ENCODE results near the gene VAV1.
A peak's percentile ranks its signal among the peaks of the same experiment; 100 is the strongest.
"Not testable (repeated sequence)": the region's sequence is repeated elsewhere in the genome, so short reads cannot be mapped to it uniquely, and the experiment has no call there.

Gene VAV1

GRCh38 chr19:6797646-6798045 is 25.1 kb downstream of the VAV1 start (continued):
- TF ChIP-seq MYNN (tag by site-specific recombination; IDR thresholded peaks at IDR 0.05; ENCODE audit: borderline replicate concordance) (no peak), ZNF391 (tag by site-specific recombination; IDR thresholded peaks at IDR 0.05; ENCODE audit: borderline replicate concordance, low read depth) (no peak), ZNF138 (tag by site-specific recombination; IDR thresholded peaks at IDR 0.05; ENCODE audit: borderline replicate concordance) (no peak)

GRCh38 chr19:6800160-6800790 is 27.8 kb downstream of the VAV1 start:
- not testable (repeated sequence) for H3K36me3 ChIP-seq (ENCODE audit: control insufficient read depth in 2 of 2, insufficient read depth in 1 of 2, low read length in 2 of 2); H3K4me1 ChIP-seq (ENCODE audit: control insufficient read depth, insufficient read depth, low read length); H3K9me3 ChIP-seq (ENCODE audit: control insufficient read depth, insufficient read depth, low read depth, low read length); H3K4me3 ChIP-seq (ENCODE audit: low read depth, low read length); H3K27ac ChIP-seq (ENCODE audit: extremely low read depth, low read depth, low read length)
- ChIA-PET CTCF (interaction anchor here (1.2 kb wide), 1 partner anchor 62 kb away, joined by 4 read pairs; no protein-coding TSS in a partner anchor), POLR2A (interaction anchor here (0.6 kb wide), 1 partner anchor 19 kb away, joined by 3 read pairs; no protein-coding TSS in a partner anchor)

- no peak for TF ChIP-seq BCL11A (tag by site-specific recombination; IDR thresholded peaks at IDR 0.05; ENCODE audit: low read depth)
- no peak for TF ChIP-seq ELK4 (IDR thresholded peaks at IDR 0.05; ENCODE audit: borderline replicate concordance, low read depth, low read length)
- no peak for TF ChIP-seq ZNF248 (tag by site-specific recombination; IDR thresholded peaks at IDR 0.05)
- TF ChIP-seq KLF17 (tag by site-specific recombination; IDR thresholded peaks at IDR 0.05) = no peak
- no peak for TF ChIP-seq ZNF624 (tag by site-specific recombination; IDR thresholded peaks at IDR 0.05)
- no peak overlapping the region; the same call in 1 of the 2 replicates for H3K27ac ChIP-seq (ENCODE audit: extremely low read depth, low read depth, low read length)
- POLR2A ChIA-PET = no interaction called here
- 0 out of 2 replicates have a peak, but pooled peaks cover 2% of the 10 kb centered on the region for H3K4me1 ChIP-seq (ENCODE audit: control insufficient read depth, insufficient read depth, low read length)
- CTCF ChIA-PET = interaction anchor here (0.7 to 1.2 kb wide), 3 partner anchors 10 to 63 kb away, joined by 3 to 4 read pairs (median 4); no protein-coding TSS in a partner anchor
- H3K9me3 ChIP-seq (ENCODE audit: control insufficient read depth, insufficient read depth, low read depth, low read length) = no peaks in the 10 kb centered on the region
- H3K36me3 ChIP-seq (ENCODE audit: control insufficient read depth in 2 of 2, insufficient read depth in 1 of 2, low read length in 2 of 2) = no peaks in the 10 kb centered on the region
- peak overlapping the region; percentile 36 for H3K4me3 ChIP-seq (ENCODE audit: low read depth, low read length)
These were observed 28.5 kb downstream of the VAV1 start for GRCh38 chr19:6800991-6801484.

GRCh38 chr19:6801485-6802086 is 29.1 kb downstream of the VAV1 start:
- peak overlapping the region; percentile 36 for H3K4me3 ChIP-seq (ENCODE audit: low read depth, low read length)
- H3K9me3 ChIP-seq (ENCODE audit: control insufficient read depth, insufficient read depth, low read depth, low read length) = no peaks in the 10 kb centered on the region
- H3K4me1 ChIP-seq (ENCODE audit: control insufficient read depth, insufficient read depth, low read length) = 0 out of 2 replicates have a peak, but pooled peaks cover 2% of the 10 kb centered on the region
- no peak overlapping the region; the same call in 1 of the 2 replicates for H3K27ac ChIP-seq (ENCODE audit: extremely low read depth, low read depth, low read length)
- CTCF ChIA-PET = interaction anchor here (0.7 to 1.2 kb wide), 3 partner anchors 10 to 64 kb away, joined by 3 to 4 read pairs (median 4); no protein-coding TSS in a partner anchor
- POLR2A ChIA-PET = no interaction called here
- H3K36me3 ChIP-seq (ENCODE audit: control insufficient read depth in 2 of 2, insufficient read depth in 1 of 2, low read length in 2 of 2) = no peaks in the 10 kb centered on the region
- 0 out of 2 replicates have a peak, but pooled peaks have one; percentile 14 for TF ChIP-seq SP2 (tag by site-specific recombination; IDR thresholded peaks at IDR 0.05)
- TF ChIP-seq ZNF692 (tag by site-specific recombination; IDR thresholded peaks at IDR 0.05) = no peak
- peak; percentile 10; the same call in 1 of the 2 replicates for TF ChIP-seq PRDM10 (tag by site-specific recombination; IDR thresholded peaks at IDR 0.05)
- no peak for TF ChIP-seq ZNF202 (tag by site-specific recombination; IDR thresholded peaks at IDR 0.05; ENCODE audit: borderline replicate concordance)
- TF ChIP-seq ZNF621 (tag by site-specific recombination; IDR thresholded peaks at IDR 0.05) = no peak
- TF ChIP-seq SETDB1 (IDR thresholded peaks at IDR 0.05; ENCODE audit: insufficient read length, low read length) = no peak
- TF ChIP-seq ZBTB1 (tag by site-specific recombination; IDR thresholded peaks at IDR 0.05) = no peak
- TF ChIP-seq ZNF398 (tag by site-specific recombination; IDR thresholded peaks at IDR 0.05) = no peak

Data from HEK293 (cell line).